ENCODE data around the gene CASQ2.

The CASQ2 gene

GRCh38 chr1:115654663-115655305, 113.7 kb downstream of the CASQ2 start:
- Histone ChIP-seq H3K36me3 (ENCODE audit: insufficient read depth, low read depth, low read length) (peaks cover 30% of the 10 kb centered on the region), H3K4me3 (ENCODE audit: low read length) (no peak overlapping the region), H3K9ac (ENCODE audit: low read depth, low read length) (no peak overlapping the region), H3K9me3 (ENCODE audit: insufficient read depth, low read depth, low read length) (no peaks in the 10 kb centered on the region), H3K4me1 (ENCODE audit: insufficient read depth, low read length) (peaks cover 32% of the 10 kb centered on the region), H3K27me3 (ENCODE audit: insufficient read depth, low read length) (no peaks in the 10 kb centered on the region), H3K27ac (ENCODE audit: low read length) (no peak overlapping the region)

- no peak overlapping the region for H3K4me3 ChIP-seq (ENCODE audit: low read length)
- peaks cover 28% of the 10 kb centered on the region for H3K36me3 ChIP-seq (ENCODE audit: insufficient read depth, low read depth, low read length)
- H3K9ac ChIP-seq (ENCODE audit: low read depth, low read length) = no peak overlapping the region
- H3K27ac ChIP-seq (ENCODE audit: low read length) = no peak overlapping the region
- H3K4me1 ChIP-seq (ENCODE audit: insufficient read depth, low read length) = peaks cover 34% of the 10 kb centered on the region
- H3K9me3 ChIP-seq (ENCODE audit: insufficient read depth, low read depth, low read length) = no peaks in the 10 kb centered on the region
- H3K27me3 ChIP-seq (ENCODE audit: insufficient read depth, low read length) = no peaks in the 10 kb centered on the region
Observed at GRCh38 chr1:115654125-115654524, 114.4 kb downstream of the CASQ2 start.

GRCh38 chr1:115652236-115652788, 116.2 kb downstream of the CASQ2 start:
- Histone ChIP-seq H3K4me3 (ENCODE audit: low read length) (no peak overlapping the region), H3K36me3 (ENCODE audit: insufficient read depth, low read depth, low read length) (peaks cover 15% of the 10 kb centered on the region), H3K9me3 (ENCODE audit: insufficient read depth, low read depth, low read length) (no peaks in the 10 kb centered on the region), H3K27ac (ENCODE audit: low read length) (no peak overlapping the region), H3K9ac (ENCODE audit: low read depth, low read length) (no peak overlapping the region), H3K27me3 (ENCODE audit: insufficient read depth, low read length) (0 out of 2 replicates have a peak, but pooled peaks cover 5% of the 10 kb centered on the region), H3K4me1 (ENCODE audit: insufficient read depth, low read length) (peaks cover 50% of the 10 kb centered on the region)

GRCh38 chr1:115651391-115651790, 117.1 kb downstream of the CASQ2 start:
- Histone ChIP-seq H3K9ac (ENCODE audit: low read depth, low read length) (no peak overlapping the region), H3K4me3 (ENCODE audit: low read length) (no peak overlapping the region), H3K27ac (ENCODE audit: low read length) (no peak overlapping the region), H3K4me1 (ENCODE audit: insufficient read depth, low read length) (peaks cover 58% of the 10 kb centered on the region), H3K27me3 (ENCODE audit: insufficient read depth, low read length) (0 out of 2 replicates have a peak, but pooled peaks cover 5% of the 10 kb centered on the region), H3K36me3 (ENCODE audit: insufficient read depth, low read depth, low read length) (peaks cover 15% of the 10 kb centered on the region), H3K9me3 (ENCODE audit: insufficient read depth, low read depth, low read length) (no peaks in the 10 kb centered on the region)

- Histone ChIP-seq H3K36me3 (ENCODE audit: insufficient read depth, low read depth, low read length) (peaks cover 15% of the 10 kb centered on the region), H3K9ac (ENCODE audit: low read depth, low read length) (no peak overlapping the region)
Observed at GRCh38 chr1:115650961-115651360, 117.6 kb downstream of the CASQ2 start.

More at GRCh38 chr1:115650961-115651360, 117.6 kb downstream of the CASQ2 start:
- H3K4me3 ChIP-seq (ENCODE audit: low read length) = no peak overlapping the region
- 0 out of 2 replicates have a peak, but pooled peaks cover 5% of the 10 kb centered on the region for H3K27me3 ChIP-seq (ENCODE audit: insufficient read depth, low read length)
- peaks cover 58% of the 10 kb centered on the region for H3K4me1 ChIP-seq (ENCODE audit: insufficient read depth, low read length)
- no peaks in the 10 kb centered on the region for H3K9me3 ChIP-seq (ENCODE audit: insufficient read depth, low read depth, low read length)
- no peak overlapping the region for H3K27ac ChIP-seq (ENCODE audit: low read length)
